ENCODE measurements around the gene TLE1.

TLE1 gene

GRCh38 chr9:81542118-81542889 lies 147.0 kb downstream of the TLE1 start:
- DNase-seq, result no peak

- DNase-seq, result no peak
Observed at GRCh38 chr9:81540142-81540710, 149.1 kb downstream of the TLE1 start.

- DNase-seq, result no peak
Observed at GRCh38 chr9:81539317-81539716, 150.0 kb downstream of the TLE1 start.

- no peak for DNase-seq
Observed at GRCh38 chr9:81538890-81539289, 150.5 kb downstream of the TLE1 start.

- DNase-seq, result no peak
Observed at GRCh38 chr9:81537964-81538363, 151.4 kb downstream of the TLE1 start.

- no peak for DNase-seq
Observed at GRCh38 chr9:81536242-81537025, 152.9 kb downstream of the TLE1 start.

GRCh38 chr9:81535542-81536241 lies 153.7 kb downstream of the TLE1 start:
- DNase-seq, result no peak

GRCh38 chr9:81534138-81534875 lies 155.0 kb downstream of the TLE1 start:
- DNase-seq, result no peak
